GF-D8 (cell line): ENCODE measurements around the gene TANC1.

Experiments
- DNase-seq: peaks from one replicate; lab custom pipeline; 2025; lab: John Stamatoyannopoulos, UW

TANC1 gene

GRCh38 chr2:158962074-158962473 is 6.4 kb upstream of the TANC1 start:
- DNase-seq, result no peak

- no peak for DNase-seq
Observed at GRCh38 chr2:158963071-158963470, 5.4 kb upstream of the TANC1 start.

GRCh38 chr2:158965107-158965506 is 3.3 kb upstream of the TANC1 start:
- no peak for DNase-seq

- DNase-seq, result no peak
Observed at GRCh38 chr2:158965641-158966040, 2.8 kb upstream of the TANC1 start.

- no peak for DNase-seq
Observed at GRCh38 chr2:158966312-158966711, 2.1 kb upstream of the TANC1 start.

- DNase-seq, result no peak
Observed at GRCh38 chr2:158967114-158967730, 1.2 kb upstream of the TANC1 start.

GRCh38 chr2:158967731-158968395 is 577 bp upstream of the TANC1 start:
- DNase-seq, result no peak

- DNase-seq, result no peak
Observed at GRCh38 chr2:158969162-158969714, 798 bp downstream of the TANC1 start.

- no peak for DNase-seq
Observed at GRCh38 chr2:158969715-158970240, 1.3 kb downstream of the TANC1 start.

GRCh38 chr2:158970241-158970751 is 1.9 kb downstream of the TANC1 start:
- no peak for DNase-seq

GRCh38 chr2:158973116-158973956 is 4.9 kb downstream of the TANC1 start:
- DNase-seq, result no peak

- no peak for DNase-seq
Observed at GRCh38 chr2:158975271-158975921, 7.0 kb downstream of the TANC1 start.

- no peak for DNase-seq
Observed at GRCh38 chr2:158979772-158980171, 11.3 kb downstream of the TANC1 start.

- no peak for DNase-seq
Observed at GRCh38 chr2:158984604-158985135, 16.2 kb downstream of the TANC1 start.

GRCh38 chr2:158988501-158988900 is 20.1 kb downstream of the TANC1 start:
- no peak for DNase-seq

GRCh38 chr2:158989165-158989564 is 20.7 kb downstream of the TANC1 start:
- DNase-seq, result no peak

GRCh38 chr2:158990397-158991214 is 22.2 kb downstream of the TANC1 start:
- DNase-seq, result no peak

- DNase-seq, result no peak
Observed at GRCh38 chr2:158993030-158993429, 24.6 kb downstream of the TANC1 start.

- no peak for DNase-seq
Observed at GRCh38 chr2:158993721-158994587, 25.5 kb downstream of the TANC1 start.
